Midbrain (tissue), 1 donor: ENCODE data around the gene SNAP47.
A peak's percentile ranks its signal among the peaks of the same experiment; 100 is the strongest.
"Not testable (repeated sequence)": the region's sequence is repeated elsewhere in the genome, so short reads cannot be mapped to it uniquely, and the experiment has no call there.

Experiments
- DNase-seq: peaks from one replicate; lab custom pipeline; 2025; lab: John Stamatoyannopoulos, UW

Gene SNAP47

GRCh38 chr1:227734856-227735538 lies at the start of gene SNAP47, which contains the start of gene JMJD4:
Gene SNAP47, plus strand, starts transcription at chr1:227735435. Its CDS starts 12,302 bp downstream, at chr1:227747737.
Gene JMJD4, minus strand, starts transcription at chr1:227735302. Its CDS starts 29 bp downstream, at chr1:227735273.
- DNase-seq, result peak; percentile 88

- no peak for DNase-seq
These were observed 49.4 kb upstream of the SNAP47 start for GRCh38 chr1:227685807-227686206.

GRCh38 chr1:227697321-227697864 lies 37.8 kb upstream of the SNAP47 start:
- no peak for DNase-seq

GRCh38 chr1:227701631-227702030 lies 33.6 kb upstream of the SNAP47 start:
- not testable (repeated sequence) for DNase-seq

GRCh38 chr1:227707846-227708245 lies 27.4 kb upstream of the SNAP47 start:
- DNase-seq, result no peak

- DNase-seq, result no peak
These were observed 25.8 kb upstream of the SNAP47 start for GRCh38 chr1:227709451-227709850.

- DNase-seq, result not testable (repeated sequence)
These were observed 24.8 kb upstream of the SNAP47 start for GRCh38 chr1:227710474-227710873.

- no peak for DNase-seq
These were observed 22.6 kb upstream of the SNAP47 start for GRCh38 chr1:227712648-227713047.

GRCh38 chr1:227718932-227719331 lies 16.3 kb upstream of the SNAP47 start:
- DNase-seq, result no peak

GRCh38 chr1:227723474-227723873 lies 11.8 kb upstream of the SNAP47 start:
- DNase-seq, result no peak

GRCh38 chr1:227725046-227725445 lies 10.2 kb upstream of the SNAP47 start:
- no peak for DNase-seq

- DNase-seq, result no peak
These were observed 8.9 kb upstream of the SNAP47 start for GRCh38 chr1:227726318-227726717.

GRCh38 chr1:227726924-227727599 lies 8.2 kb upstream of the SNAP47 start:
- DNase-seq, result no peak

GRCh38 chr1:227728059-227728891 lies 7.0 kb upstream of the SNAP47 start:
- DNase-seq, result no peak

- no peak for DNase-seq
These were observed 6.4 kb upstream of the SNAP47 start for GRCh38 chr1:227728892-227729143.

GRCh38 chr1:227729144-227729880 lies 5.9 kb upstream of the SNAP47 start:
- no peak for DNase-seq

- peak; percentile 32 for DNase-seq
These were observed 5.2 kb upstream of the SNAP47 start for GRCh38 chr1:227729881-227730629.

GRCh38 chr1:227730630-227731151 lies 4.5 kb upstream of the SNAP47 start:
- no peak for DNase-seq

- DNase-seq, result no peak
These were observed 4.0 kb upstream of the SNAP47 start for GRCh38 chr1:227731241-227731677.

- no peak for DNase-seq
These were observed 3.3 kb upstream of the SNAP47 start for GRCh38 chr1:227731696-227732585.
